WTC11 (cell line): Measurements from ENCODE around the gene CELA3A. TPM values are rescaled to one million over a fixed set of nuclear protein-coding genes. Genes with fewer than 3 reads are reported as not detected.

ENCODE experiments used
- ATAC-seq: fragments of 200-7000 bp; cut with Tn5 transposase; 2 replicates; pipeline ENCODE4 v1.10.0; 2021; ENCODE audit warnings: mild to moderate bottlenecking, moderate library complexity
- CTCF ChIA-PET: fragments of 300-600 bp; sonication (Branson Sonifier 250); formaldehyde crosslinking; loops from one replicate; lab custom pipeline; 2021; ENCODE audit warnings: antibody characterized with exemption; lab: Charles Lee
- POLR2A ChIA-PET: fragments of 350-600 bp; sonication (Branson Sonifier 250); formaldehyde crosslinking; loops from one replicate; lab custom pipeline; 2021; ENCODE audit warnings: antibody characterized with exemption; lab: Charles Lee
- DNase-seq: peaks from one replicate; pipeline ENCODE4 v3.0.0; 2021; ENCODE audit warnings: low spot score
- H3K27ac Mint-ChIP-seq: 2 replicates; pipeline ENCODE4 v1.8.0; 2021; ENCODE audit warnings: mixed read lengths
- H3K27me3 Mint-ChIP-seq: 2 replicates; pipeline ENCODE4 v1.8.0; 2021; ENCODE audit warnings: low read depth, mild to moderate bottlenecking, moderate library complexity, mixed read lengths
- H3K36me3 Mint-ChIP-seq: 2 replicates; pipeline ENCODE4 v1.8.0; 2021; ENCODE audit warnings: mixed read lengths
- H3K4me1 Mint-ChIP-seq: 2 replicates; pipeline ENCODE4 v1.8.0; 2022; ENCODE audit warnings: mixed read lengths
- H3K4me3 Mint-ChIP-seq: 2 replicates; pipeline ENCODE4 v1.8.0; 2021; ENCODE audit warnings: mild to moderate bottlenecking, moderate library complexity, mixed read lengths
- H3K9me3 Mint-ChIP-seq: 2 replicates; pipeline ENCODE4 v1.8.0; 2021; ENCODE audit warnings: mixed read lengths
- CREB1 ChIP-seq: sonication (generic); formaldehyde crosslinking; IDR thresholded peaks from 2 replicates; pipeline ENCODE4 v1.8.0; 2023; ENCODE audit warnings: mild to moderate bottlenecking, missing genetic modification reagents
- CREM ChIP-seq: sonication (generic); formaldehyde crosslinking; IDR thresholded peaks from 2 replicates; pipeline ENCODE4 v1.8.1; 2022; ENCODE audit warnings: mild to moderate bottlenecking, missing genetic modification reagents, moderate library complexity
- CTCF ChIP-seq: fragments of 200-600 bp; IDR thresholded peaks from 2 replicates; pipeline ENCODE4 v1.8.0; 2022; ENCODE audit warnings: antibody characterized with exemption
- ELF4 ChIP-seq: sonication (generic); formaldehyde crosslinking; IDR thresholded peaks from 2 replicates; pipeline ENCODE4 v1.8.1; 2022; ENCODE audit warnings: low read depth, mild to moderate bottlenecking, moderate library complexity, missing genetic modification reagents
- ESRRA ChIP-seq: sonication (generic); formaldehyde crosslinking; IDR thresholded peaks from 2 replicates; pipeline ENCODE4 v1.8.1; 2022; ENCODE audit warnings: mild to moderate bottlenecking, missing genetic modification reagents, borderline replicate concordance
- ETV6 ChIP-seq: sonication (generic); formaldehyde crosslinking; IDR thresholded peaks from 2 replicates; pipeline ENCODE4 v1.8.1; 2022; ENCODE audit warnings: mild to moderate bottlenecking, missing genetic modification reagents
- FOXJ3 ChIP-seq: sonication (generic); formaldehyde crosslinking; IDR thresholded peaks from 2 replicates; pipeline ENCODE4 v1.9.0; 2021; ENCODE audit warnings: missing genetic modification reagents, mild to moderate bottlenecking, borderline replicate concordance
- FOXK1 ChIP-seq: sonication (generic); formaldehyde crosslinking; IDR thresholded peaks from 2 replicates; pipeline ENCODE4 v1.8.0; 2022; ENCODE audit warnings: mild to moderate bottlenecking, moderate library complexity, missing genetic modification reagents
- FOXP1 ChIP-seq: sonication (generic); formaldehyde crosslinking; IDR thresholded peaks from 2 replicates; pipeline ENCODE4 v1.8.0; 2022; ENCODE audit warnings: missing genetic modification reagents, mild to moderate bottlenecking, moderate library complexity, borderline replicate concordance
- FOXP4 ChIP-seq: sonication (generic); formaldehyde crosslinking; IDR thresholded peaks from 2 replicates; pipeline ENCODE4 v1.8.0; 2022; ENCODE audit warnings: mild to moderate bottlenecking, missing genetic modification reagents
- KAT7 ChIP-seq: sonication (generic); formaldehyde crosslinking; IDR thresholded peaks from 2 replicates; pipeline ENCODE4 v1.8.1; 2023; ENCODE audit warnings: missing genetic modification reagents, mild to moderate bottlenecking, borderline replicate concordance
- RORB ChIP-seq: fragments of 250-450 bp; sonication (Bioruptor Pico); IDR thresholded peaks from 2 replicates; pipeline ENCODE4 v1.9.0; 2021; ENCODE audit warnings: mild to moderate bottlenecking
- ZMAT4 ChIP-seq: fragments of 250-450 bp; sonication (Bioruptor Pico); IDR thresholded peaks from 2 replicates; pipeline ENCODE4 v1.9.0; 2021; ENCODE audit warnings: mild to moderate bottlenecking
- ZNF121 ChIP-seq: sonication (generic); formaldehyde crosslinking; IDR thresholded peaks from 2 replicates; pipeline ENCODE4 v1.8.0; 2023; ENCODE audit warnings: missing genetic modification reagents
- ZNF423 ChIP-seq: fragments of 250-450 bp; sonication (Bioruptor Pico); IDR thresholded peaks from 2 replicates; pipeline ENCODE4 v2.1.2; 2022; ENCODE audit warnings: mild to moderate bottlenecking, moderate library complexity
- total RNA-seq: library from RNA; stranded (reverse); gene quantifications from 3 replicates; pipeline ENCODE4 v1.2.3, GENCODE V29; 2021
- TF ChIP-seq, protein P1 (sequence below): sonication (generic); formaldehyde crosslinking; IDR thresholded peaks from 2 replicates; pipeline ENCODE4 v1.8.0; 2022; ENCODE audit warnings: mild to moderate bottlenecking, missing genetic modification reagents
- TF ChIP-seq, protein P2 (sequence below): sonication (generic); formaldehyde crosslinking; IDR thresholded peaks from 2 replicates; pipeline ENCODE4 v1.8.0; 2022; ENCODE audit warnings: mild to moderate bottlenecking, missing genetic modification reagents

The CELA3A gene
- total RNA-seq, 1 experiment from 2014 or later, result 8.0 TPM

GRCh38 chr1:22050330-22050729, 48.9 kb downstream of the CELA3A start (continued):
- TF ChIP-seq ZNF121 (no peak), FOXJ3 (CRISPR knock-in tag) (no peak)
- TF ChIP-seq, protein P1, sequence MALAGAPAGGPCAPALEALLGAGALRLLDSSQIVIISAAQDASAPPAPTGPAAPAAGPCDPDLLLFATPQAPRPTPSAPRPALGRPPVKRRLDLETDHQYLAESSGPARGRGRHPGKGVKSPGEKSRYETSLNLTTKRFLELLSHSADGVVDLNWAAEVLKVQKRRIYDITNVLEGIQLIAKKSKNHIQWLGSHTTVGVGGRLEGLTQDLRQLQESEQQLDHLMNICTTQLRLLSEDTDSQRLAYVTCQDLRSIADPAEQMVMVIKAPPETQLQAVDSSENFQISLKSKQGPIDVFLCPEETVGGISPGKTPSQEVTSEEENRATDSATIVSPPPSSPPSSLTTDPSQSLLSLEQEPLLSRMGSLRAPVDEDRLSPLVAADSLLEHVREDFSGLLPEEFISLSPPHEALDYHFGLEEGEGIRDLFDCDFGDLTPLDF (CRISPR knock-in tag), result no peak

DNA sequence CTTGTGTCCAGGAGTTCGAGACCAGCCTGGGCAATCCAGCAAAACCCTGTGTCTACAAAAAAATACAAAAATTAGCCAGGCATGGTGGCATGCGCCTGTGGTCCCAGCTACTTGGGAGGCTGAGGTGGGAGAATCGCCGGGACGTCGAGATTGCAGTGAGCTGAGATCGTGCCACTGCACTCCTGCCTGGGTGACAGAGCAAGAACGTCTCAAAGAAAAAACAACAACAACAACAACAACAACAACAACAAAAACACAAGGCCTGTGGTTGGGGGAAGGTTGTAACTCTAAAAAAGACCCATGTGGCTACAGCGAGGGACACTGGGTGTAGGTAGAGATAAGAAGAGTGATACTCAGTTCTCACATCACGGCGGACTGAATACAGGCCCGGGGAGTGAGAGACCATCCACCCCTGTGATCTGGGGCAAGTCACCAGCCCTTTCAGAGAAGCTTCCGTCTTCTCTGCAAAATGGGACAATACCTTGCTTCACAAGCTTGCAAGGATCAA, 50.2 kb downstream of the CELA3A start:
- no peak for ATAC-seq

DNA sequence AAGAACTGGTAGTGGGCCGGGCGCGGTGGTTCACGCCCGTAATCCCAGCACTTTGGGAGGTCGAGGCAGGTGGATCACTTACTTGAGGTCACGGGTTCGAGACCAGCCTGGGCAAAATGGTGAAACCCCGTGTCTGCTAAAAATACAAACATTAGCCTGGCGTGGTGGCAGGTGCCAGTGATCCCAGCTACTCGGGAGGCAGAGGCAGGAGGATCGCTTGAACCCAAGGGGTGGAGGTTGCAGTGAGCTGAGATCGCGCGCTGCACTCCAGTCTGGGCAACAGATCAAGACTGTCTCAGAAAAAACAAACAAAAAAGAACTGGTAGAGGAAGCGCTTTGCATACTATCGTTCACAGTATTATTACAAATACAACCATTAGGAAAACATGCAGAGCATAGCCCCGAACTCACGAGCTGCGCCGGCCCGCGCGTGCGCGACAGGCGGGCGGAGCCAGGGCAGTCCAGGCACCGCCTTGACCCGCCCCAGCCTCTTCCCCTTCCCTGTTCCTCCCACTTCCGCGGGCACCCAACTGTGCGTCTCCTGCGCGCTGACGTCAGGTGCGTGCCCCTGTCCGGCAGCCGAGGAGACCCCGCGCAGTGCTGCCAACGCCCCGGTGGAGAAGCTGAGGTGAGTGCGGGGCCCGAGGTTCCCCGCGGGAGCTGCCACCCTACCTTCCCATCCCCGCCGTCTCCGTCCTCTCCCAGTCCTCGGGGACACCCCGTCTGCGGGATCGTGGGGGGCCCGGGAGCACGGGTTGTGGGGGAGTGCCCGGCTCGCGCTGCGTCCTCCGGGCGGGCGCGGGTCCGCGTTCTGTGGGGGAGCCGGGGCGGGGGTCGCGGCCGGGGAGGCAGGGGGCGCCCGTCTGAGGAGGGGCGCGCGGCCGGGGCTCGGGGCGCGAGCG, 50.9 kb downstream of the CELA3A start, which contains the start of gene CDC42:
TSS of gene CDC42 (plus strand) at position 595 of the 902 bp plus-strand sequence. CDS start 25,770 bp downstream, outside the sequence.
- DNase-seq, result peak; percentile 95
- Mint-ChIP-seq H3K27me3 (no peaks in the 10 kb centered on the region), H3K4me1 (peaks cover 24% of the 10 kb centered on the region), H3K27ac (peak within 1 kb of the TSS; percentile 89), H3K9me3 (no peaks in the 10 kb centered on the region), H3K4me3 (peak within 1 kb of the TSS; percentile 92), H3K36me3 (peaks cover 7% of the 10 kb centered on the region; the same call in 1 of the 2 replicates)
- CTCF ChIA-PET, result interaction anchor here (0.6 to 2.5 kb wide), 10 partner anchors 12 to 809 kb away, joined by 3 to 8 read pairs (median 4); no protein-coding TSS in a partner anchor
- POLR2A ChIA-PET, result interaction anchor here (0.8 to 1.8 kb wide), 2 partner anchors 14 to 27 kb away, joined by 4 to 12 read pairs; no protein-coding TSS in a partner anchor
- ATAC-seq, result peak; percentile 93
- peak; percentile 86 for TF ChIP-seq FOXP4 (CRISPR knock-in tag)
- TF ChIP-seq FOXP1 (CRISPR knock-in tag), result peak; percentile 76; the same call in 1 of the 2 replicates
- TF ChIP-seq ESRRA, result 0 out of 2 replicates have a peak, but pooled peaks have one; percentile 48
- peak; percentile 93; the same call in 1 of the 2 replicates for TF ChIP-seq KAT7 (CRISPR knock-in tag)
- TF ChIP-seq ELF4 (CRISPR knock-in tag), result no peak
- peak; percentile 79; the same call in 1 of the 2 replicates for TF ChIP-seq CREB1 (CRISPR knock-in tag)
- TF ChIP-seq ZMAT4 (CRISPR knock-in tag), result no peak
- peak; percentile 93 for TF ChIP-seq CREM (CRISPR knock-in tag)
- peak; percentile 81; the same call in 1 of the 2 replicates for TF ChIP-seq ETV6 (CRISPR knock-in tag)

More for the DNA sequence above, 50.2 kb downstream of the CELA3A start:
- TF ChIP-seq CTCF (no peak), FOXP4 (CRISPR knock-in tag) (no peak), RORB (no peak), FOXK1 (CRISPR knock-in tag) (no peak), ZNF423 (no peak)
- TF ChIP-seq, protein P2, sequence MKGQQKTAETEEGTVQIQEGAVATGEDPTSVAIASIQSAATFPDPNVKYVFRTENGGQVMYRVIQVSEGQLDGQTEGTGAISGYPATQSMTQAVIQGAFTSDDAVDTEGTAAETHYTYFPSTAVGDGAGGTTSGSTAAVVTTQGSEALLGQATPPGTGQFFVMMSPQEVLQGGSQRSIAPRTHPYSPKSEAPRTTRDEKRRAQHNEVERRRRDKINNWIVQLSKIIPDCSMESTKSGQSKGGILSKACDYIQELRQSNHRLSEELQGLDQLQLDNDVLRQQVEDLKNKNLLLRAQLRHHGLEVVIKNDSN, result no peak
- H3K36me3 Mint-ChIP-seq, result peaks cover 4% of the 10 kb centered on the region; the same call in 1 of the 2 replicates
- ChIA-PET CTCF (interaction anchor here (1.4 to 2.5 kb wide), 3 partner anchors 15 to 29 kb away, joined by 7 to 8 read pairs (median 7); no protein-coding TSS in a partner anchor), POLR2A (interaction anchor here (1.8 kb wide), 1 partner anchor 26 kb away, joined by 12 read pairs; no protein-coding TSS in a partner anchor)
- no peak for DNase-seq
- peak overlapping the region; percentile 68 for H3K4me3 Mint-ChIP-seq
- H3K27ac Mint-ChIP-seq, result peak overlapping the region; percentile 43; the same call in 1 of the 2 replicates
- H3K4me1 Mint-ChIP-seq, result peaks cover 24% of the 10 kb centered on the region
- H3K27me3 Mint-ChIP-seq, result no peaks in the 10 kb centered on the region
- H3K9me3 Mint-ChIP-seq, result no peaks in the 10 kb centered on the region
